ENCODE data around the gene LRP1B. TPM values are rescaled to one million over a fixed set of nuclear protein-coding genes. Genes with fewer than 3 reads are reported as not detected.

The LRP1B gene
- total RNA-seq, 4 donors from 2014 or later, result 3.3 to 11.1 (median 4.6) TPM

DNA sequence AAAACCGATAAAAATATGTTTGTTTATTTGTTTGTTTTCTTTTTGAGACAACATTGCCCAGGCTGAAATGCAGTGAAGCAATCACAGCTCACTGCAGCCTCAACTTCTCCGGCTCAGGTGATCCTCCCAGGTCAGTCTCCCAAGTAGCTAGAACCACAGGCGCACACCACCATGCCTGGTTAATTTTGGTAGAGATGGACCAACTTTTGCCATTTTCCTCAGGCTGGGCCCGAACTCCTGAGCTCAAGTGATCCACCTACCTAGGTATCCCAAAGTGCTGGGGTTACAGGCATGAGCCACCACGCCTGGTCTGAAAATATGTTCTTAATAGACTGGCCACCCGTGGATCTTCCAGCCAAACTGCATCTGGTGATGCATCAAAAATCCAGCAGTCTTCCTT is 1867.9 kb downstream of the LRP1B start:
- in situ Hi-C loops (cut with MboI; ENCODE audit: low sequenced_read_pairs in 4 of 4) (no loop called here), intact Hi-C loops (cut with DNase I; ENCODE audit: low total_unique reads) (no loop called here)
- Histone ChIP-seq H3K27me3 (no peaks in the 10 kb centered on the region), H3K36me3 (no peaks in the 10 kb centered on the region), H3K9me3 (no peaks in the 10 kb centered on the region), H3K4me1 (no peaks in the 10 kb centered on the region), H3K27ac (no peak overlapping the region), H3K4me3 (no peak overlapping the region)
- no peak for TF ChIP-seq POLR2A (IDR thresholded peaks at IDR 0.05)
- TF ChIP-seq, protein P1, sequence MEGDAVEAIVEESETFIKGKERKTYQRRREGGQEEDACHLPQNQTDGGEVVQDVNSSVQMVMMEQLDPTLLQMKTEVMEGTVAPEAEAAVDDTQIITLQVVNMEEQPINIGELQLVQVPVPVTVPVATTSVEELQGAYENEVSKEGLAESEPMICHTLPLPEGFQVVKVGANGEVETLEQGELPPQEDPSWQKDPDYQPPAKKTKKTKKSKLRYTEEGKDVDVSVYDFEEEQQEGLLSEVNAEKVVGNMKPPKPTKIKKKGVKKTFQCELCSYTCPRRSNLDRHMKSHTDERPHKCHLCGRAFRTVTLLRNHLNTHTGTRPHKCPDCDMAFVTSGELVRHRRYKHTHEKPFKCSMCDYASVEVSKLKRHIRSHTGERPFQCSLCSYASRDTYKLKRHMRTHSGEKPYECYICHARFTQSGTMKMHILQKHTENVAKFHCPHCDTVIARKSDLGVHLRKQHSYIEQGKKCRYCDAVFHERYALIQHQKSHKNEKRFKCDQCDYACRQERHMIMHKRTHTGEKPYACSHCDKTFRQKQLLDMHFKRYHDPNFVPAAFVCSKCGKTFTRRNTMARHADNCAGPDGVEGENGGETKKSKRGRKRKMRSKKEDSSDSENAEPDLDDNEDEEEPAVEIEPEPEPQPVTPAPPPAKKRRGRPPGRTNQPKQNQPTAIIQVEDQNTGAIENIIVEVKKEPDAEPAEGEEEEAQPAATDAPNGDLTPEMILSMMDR (IDR thresholded peaks at IDR 0.05 in 4 of 5, conservative IDR thresholded peaks at IDR 0.05 in 1 of 5), result no peak
- DNase-seq, result no peak
- no peak for ATAC-seq

DNA sequence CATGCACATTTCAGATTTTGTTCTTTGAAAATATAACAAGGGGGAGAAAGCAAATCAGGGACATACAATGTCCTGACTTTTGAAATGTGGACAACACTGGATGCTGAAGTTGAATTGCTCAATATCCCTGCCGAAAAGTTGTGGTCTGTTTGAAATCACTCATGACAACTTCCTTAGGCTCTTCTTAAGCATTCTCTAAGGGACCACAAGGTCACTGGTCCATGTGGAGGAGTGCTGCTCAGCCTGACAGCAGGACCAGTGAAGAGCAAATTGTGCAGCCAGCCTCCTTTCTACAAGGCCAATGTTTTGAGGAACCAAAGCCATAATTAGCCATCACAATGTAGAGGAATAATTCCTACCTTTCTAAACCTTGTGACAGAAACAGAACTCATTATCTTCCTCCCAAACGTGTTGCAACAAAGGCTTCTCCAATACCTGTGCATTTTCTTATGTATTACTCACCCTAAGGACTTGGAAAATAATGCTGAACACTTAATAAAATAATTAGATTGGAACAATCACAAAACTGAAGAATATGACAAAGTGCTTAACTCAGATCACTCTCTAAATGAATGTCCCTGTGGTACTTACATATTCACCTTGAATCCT is 1873.0 kb downstream of the LRP1B start:
- intact Hi-C loops (cut with DNase I; ENCODE audit: low total_unique reads) (no loop called here), in situ Hi-C loops (cut with MboI; ENCODE audit: low sequenced_read_pairs in 4 of 4) (no loop called here)
- TF ChIP-seq, protein P1 (IDR thresholded peaks at IDR 0.05 in 4 of 5, conservative IDR thresholded peaks at IDR 0.05 in 1 of 5), result no peak
- no peak for TF ChIP-seq POLR2A (IDR thresholded peaks at IDR 0.05)
- Histone ChIP-seq H3K4me1 (no peaks in the 10 kb centered on the region), H3K27ac (no peak overlapping the region), H3K27me3 (no peaks in the 10 kb centered on the region), H3K9me3 (no peaks in the 10 kb centered on the region), H3K4me3 (no peak overlapping the region), H3K36me3 (no peaks in the 10 kb centered on the region)
- ATAC-seq (no peak), DNase-seq (no peak)

DNA sequence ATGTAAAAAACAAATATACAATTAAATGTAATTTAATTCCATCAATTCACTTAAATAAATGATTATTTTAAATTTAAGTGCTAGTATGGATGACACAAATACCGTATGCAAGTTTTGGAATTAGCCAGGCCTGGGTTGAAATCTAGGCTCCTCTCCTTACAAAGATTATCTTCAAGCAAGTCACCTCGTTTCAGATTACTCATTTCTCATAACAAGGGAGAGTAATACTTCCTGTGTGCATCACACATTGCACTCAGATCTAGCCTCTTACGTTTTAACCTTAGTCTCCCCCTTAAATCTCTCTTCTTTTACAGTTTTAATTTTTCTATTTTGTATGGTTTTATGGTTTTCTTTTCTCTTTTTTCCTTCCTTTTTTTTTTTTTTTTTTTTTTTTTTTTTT is 1874.7 kb downstream of the LRP1B start:
- intact Hi-C loops (cut with DNase I; ENCODE audit: low total_unique reads), result no loop called here
- no peak for ATAC-seq

GRCh38 chr2:140249821-140250220 is 1881.0 kb downstream of the LRP1B start:
- intact Hi-C loops (cut with DNase I; ENCODE audit: low total_unique reads) (no loop called here), in situ Hi-C loops (cut with MboI; ENCODE audit: low sequenced_read_pairs in 4 of 4) (no loop called here)
- H3K4me1 ChIP-seq, result no peaks in the 10 kb centered on the region
- H3K9me3 ChIP-seq, result no peaks in the 10 kb centered on the region
- ATAC-seq, result no peak
- H3K27ac ChIP-seq, result peak overlapping the region in 1 of 4 donors; percentile 5
- no peak for DNase-seq
- H3K36me3 ChIP-seq, result no peaks in the 10 kb centered on the region
- no peaks in the 10 kb centered on the region for H3K27me3 ChIP-seq
- H3K4me3 ChIP-seq, result no peak overlapping the region
- TF ChIP-seq, protein P1 (IDR thresholded peaks at IDR 0.05 in 4 of 5, conservative IDR thresholded peaks at IDR 0.05 in 1 of 5), result no peak
- TF ChIP-seq POLR2A (IDR thresholded peaks at IDR 0.05), result no peak

More for the DNA sequence above, 1874.7 kb downstream of the LRP1B start:
- TF ChIP-seq POLR2A (IDR thresholded peaks at IDR 0.05), result no peak
- TF ChIP-seq, protein P1 (IDR thresholded peaks at IDR 0.05 in 4 of 5, conservative IDR thresholded peaks at IDR 0.05 in 1 of 5), result no peak
- H3K4me3 ChIP-seq, result no peak overlapping the region
- H3K4me1 ChIP-seq, result no peaks in the 10 kb centered on the region
- no peak for DNase-seq
- H3K9me3 ChIP-seq, result no peaks in the 10 kb centered on the region
- no peaks in the 10 kb centered on the region for H3K27me3 ChIP-seq
- H3K36me3 ChIP-seq, result no peaks in the 10 kb centered on the region
- H3K27ac ChIP-seq, result no peak overlapping the region
- in situ Hi-C loops (cut with MboI; ENCODE audit: low sequenced_read_pairs in 4 of 4), result no loop called here

- H3K4me3 ChIP-seq, result no peak overlapping the region
- in situ Hi-C loops (cut with MboI; ENCODE audit: low sequenced_read_pairs in 4 of 4) (no loop called here), intact Hi-C loops (cut with DNase I; ENCODE audit: low total_unique reads) (no loop called here)
- no peaks in the 10 kb centered on the region for H3K36me3 ChIP-seq
- H3K27me3 ChIP-seq, result no peaks in the 10 kb centered on the region
- ATAC-seq (peak; percentile 51 to 61), DNase-seq (no peak)
- no peaks in the 10 kb centered on the region for H3K4me1 ChIP-seq
- no peaks in the 10 kb centered on the region for H3K9me3 ChIP-seq
- TF ChIP-seq POLR2A (IDR thresholded peaks at IDR 0.05), result no peak
- TF ChIP-seq, protein P1 (IDR thresholded peaks at IDR 0.05 in 4 of 5, conservative IDR thresholded peaks at IDR 0.05 in 1 of 5), result no peak
- H3K27ac ChIP-seq, result peak overlapping the region in 3 of 4 donors; percentile 58 to 75 (median 62)
Measured at GRCh38 chr2:140248623-140249022, 1882.2 kb downstream of the LRP1B start.
